AG04450 (cell line): ENCODE data around the gene USP4. TPM values are rescaled to one million over a fixed set of nuclear protein-coding genes. Genes with fewer than 3 reads are reported as not detected.

Experiments
- CTCF ChIA-PET: fragments of 300-600, 350-600 bp; formaldehyde crosslinking; extraction: SDS; loops from one replicate; lab custom pipeline; 2022; ENCODE audit warnings: antibody characterized with exemption, inconsistent platforms; lab: Charles Lee
- POLR2A ChIA-PET: fragments of 350-600 bp; formaldehyde crosslinking; extraction: SDS; loops from one replicate; lab custom pipeline; 2021; ENCODE audit warnings: antibody characterized with exemption, inconsistent platforms; lab: Yijun Ruan, JAX
- DNase-seq: peaks from one replicate; pipeline ENCODE4 v3.0.0-alpha.2; 2011; ENCODE audit warnings: low read depth, low spot score
- H3K27ac ChIP-seq: one replicate; pipeline ENCODE4 v1.5.1; 2012; ENCODE audit warnings: low read depth, low read length, control low read depth
- H3K27me3 ChIP-seq: one replicate; pipeline ENCODE4 v1.6.0; 2012; ENCODE audit warnings: low read length; ENCODE audit not compliant: control insufficient read depth, insufficient read depth
- H3K4me3 ChIP-seq: 2 replicates; pipeline ENCODE4 v1.5.1; 2011; ENCODE audit warnings: mild to moderate bottlenecking, low read depth, low read length, control low read depth
- H3K9me3 ChIP-seq: 2 replicates; pipeline ENCODE4 v1.5.1; 2012; ENCODE audit warnings: low read length; ENCODE audit not compliant: control insufficient read depth, insufficient read depth
- polyA plus RNA-seq: library from polyadenylated mRNA; depleted of rRNA; stranded (reverse); fragments of >200 nt; gene quantifications from 2 replicates; pipeline ENCODE4 v1.2.3, GENCODE V29; 2011
- TF ChIP-seq, protein P1 (sequence below): IDR thresholded peaks from 2 replicates; pipeline ENCODE4 v1.5.1; 2011; ENCODE audit warnings: low read depth, low read length, control low read depth, inconsistent platforms

Gene USP4
- polyA plus RNA-seq, 1 experiment = 80.4 TPM

DNA sequence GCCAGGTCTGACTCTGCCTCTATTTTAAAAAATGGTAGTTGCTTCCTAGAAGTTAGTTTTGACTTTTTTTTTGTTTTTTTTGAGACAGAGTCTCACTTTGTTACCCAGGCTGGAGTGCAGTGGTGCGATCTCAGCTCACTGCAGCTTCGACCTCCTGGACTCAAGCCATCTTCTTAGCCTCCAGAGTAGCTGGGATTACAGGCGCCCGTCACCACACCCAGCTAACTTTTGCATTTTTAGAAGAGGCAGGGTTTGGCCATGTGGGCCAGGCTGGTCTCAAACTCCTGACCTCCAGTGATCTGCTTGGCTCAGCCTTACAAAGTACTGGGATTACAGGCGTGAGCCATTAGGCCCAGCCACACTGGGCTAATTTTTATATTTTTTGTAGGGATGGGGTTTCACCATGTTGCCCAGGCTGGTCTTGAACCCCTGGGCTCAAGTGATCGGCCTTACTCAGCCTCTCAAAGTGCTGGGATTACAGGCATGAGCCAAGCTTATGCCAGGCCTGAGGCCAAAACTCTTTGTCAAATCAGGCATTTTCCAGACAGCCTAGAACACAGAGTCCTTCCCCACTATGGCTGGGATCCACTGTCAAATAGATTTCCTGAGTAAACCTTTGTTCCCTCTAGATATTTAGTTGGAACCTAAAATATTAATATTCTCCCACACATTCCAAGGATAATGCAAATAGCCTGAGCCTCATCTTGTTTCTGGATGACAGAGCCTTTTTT is 76.5 kb downstream of the USP4 start:
- TF ChIP-seq, protein P1, sequence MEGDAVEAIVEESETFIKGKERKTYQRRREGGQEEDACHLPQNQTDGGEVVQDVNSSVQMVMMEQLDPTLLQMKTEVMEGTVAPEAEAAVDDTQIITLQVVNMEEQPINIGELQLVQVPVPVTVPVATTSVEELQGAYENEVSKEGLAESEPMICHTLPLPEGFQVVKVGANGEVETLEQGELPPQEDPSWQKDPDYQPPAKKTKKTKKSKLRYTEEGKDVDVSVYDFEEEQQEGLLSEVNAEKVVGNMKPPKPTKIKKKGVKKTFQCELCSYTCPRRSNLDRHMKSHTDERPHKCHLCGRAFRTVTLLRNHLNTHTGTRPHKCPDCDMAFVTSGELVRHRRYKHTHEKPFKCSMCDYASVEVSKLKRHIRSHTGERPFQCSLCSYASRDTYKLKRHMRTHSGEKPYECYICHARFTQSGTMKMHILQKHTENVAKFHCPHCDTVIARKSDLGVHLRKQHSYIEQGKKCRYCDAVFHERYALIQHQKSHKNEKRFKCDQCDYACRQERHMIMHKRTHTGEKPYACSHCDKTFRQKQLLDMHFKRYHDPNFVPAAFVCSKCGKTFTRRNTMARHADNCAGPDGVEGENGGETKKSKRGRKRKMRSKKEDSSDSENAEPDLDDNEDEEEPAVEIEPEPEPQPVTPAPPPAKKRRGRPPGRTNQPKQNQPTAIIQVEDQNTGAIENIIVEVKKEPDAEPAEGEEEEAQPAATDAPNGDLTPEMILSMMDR = no peak
- ChIA-PET POLR2A (no interaction called here), CTCF (no interaction called here)
- Histone ChIP-seq H3K27ac (no peak overlapping the region), H3K9me3 (no peaks in the 10 kb centered on the region), H3K27me3 (no peaks in the 10 kb centered on the region), H3K4me3 (no peak overlapping the region)
- no peak for DNase-seq

DNA sequence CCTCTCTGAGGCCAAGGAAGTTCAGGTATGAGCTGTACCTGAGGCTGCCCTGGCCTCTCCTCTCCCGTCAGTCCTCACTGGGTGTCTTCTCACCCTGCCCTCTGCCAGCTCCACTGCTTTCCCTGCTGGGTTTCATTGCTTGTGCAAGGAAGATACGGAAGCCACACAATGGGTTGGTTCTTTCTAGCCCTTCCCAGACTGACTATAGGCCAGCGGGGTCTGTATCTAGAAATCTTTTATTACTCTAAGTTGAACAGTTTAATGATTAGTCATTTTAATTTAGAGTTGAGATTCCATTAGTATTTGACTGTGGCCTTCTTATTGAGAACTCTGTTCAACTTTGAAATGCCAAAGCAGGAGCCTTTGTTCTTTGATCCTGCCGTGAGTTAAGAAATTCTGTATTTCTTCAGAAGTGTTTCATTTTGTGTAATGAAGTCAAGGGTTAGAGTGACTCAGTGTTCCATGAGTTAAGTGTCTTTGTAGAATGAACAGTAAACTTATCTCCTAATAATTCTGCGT is 79.0 kb downstream of the USP4 start:
- Histone ChIP-seq H3K27me3 (no peaks in the 10 kb centered on the region), H3K9me3 (no peaks in the 10 kb centered on the region), H3K4me3 (no peak overlapping the region), H3K27ac (no peak overlapping the region)
- ChIA-PET CTCF (interaction anchor here (0.7 kb wide), 1 partner anchor 86 kb away, joined by 6 read pairs; no protein-coding TSS in a partner anchor), POLR2A (no interaction called here)
- no peak for DNase-seq
- TF ChIP-seq, protein P1 = no peak

DNA sequence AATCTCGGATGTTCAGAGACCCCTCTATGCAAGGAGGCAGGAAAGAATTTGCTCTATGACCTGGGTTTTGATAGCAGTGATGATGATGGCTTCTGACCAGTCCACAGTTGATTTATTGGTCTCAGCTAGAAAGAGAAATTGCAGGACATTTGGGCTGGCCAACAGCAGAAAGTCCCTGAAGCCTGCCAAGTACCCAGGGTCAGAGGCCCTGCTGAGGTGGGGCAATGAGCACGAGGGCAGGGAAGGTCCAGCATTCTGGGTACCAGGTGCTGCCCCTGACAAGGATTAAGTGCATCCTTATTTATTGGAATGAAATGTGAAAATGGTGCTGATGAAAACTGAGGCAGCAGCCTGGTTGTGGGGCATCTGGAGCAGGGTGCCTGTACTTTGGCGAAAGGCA is 82.7 kb downstream of the USP4 start:
- TF ChIP-seq, protein P1 = no peak
- no peak for DNase-seq
- Histone ChIP-seq H3K9me3 (no peaks in the 10 kb centered on the region), H3K27ac (no peak overlapping the region), H3K27me3 (no peaks in the 10 kb centered on the region), H3K4me3 (no peak overlapping the region)
- CTCF ChIA-PET = no interaction called here
- POLR2A ChIA-PET = no interaction called here

DNA sequence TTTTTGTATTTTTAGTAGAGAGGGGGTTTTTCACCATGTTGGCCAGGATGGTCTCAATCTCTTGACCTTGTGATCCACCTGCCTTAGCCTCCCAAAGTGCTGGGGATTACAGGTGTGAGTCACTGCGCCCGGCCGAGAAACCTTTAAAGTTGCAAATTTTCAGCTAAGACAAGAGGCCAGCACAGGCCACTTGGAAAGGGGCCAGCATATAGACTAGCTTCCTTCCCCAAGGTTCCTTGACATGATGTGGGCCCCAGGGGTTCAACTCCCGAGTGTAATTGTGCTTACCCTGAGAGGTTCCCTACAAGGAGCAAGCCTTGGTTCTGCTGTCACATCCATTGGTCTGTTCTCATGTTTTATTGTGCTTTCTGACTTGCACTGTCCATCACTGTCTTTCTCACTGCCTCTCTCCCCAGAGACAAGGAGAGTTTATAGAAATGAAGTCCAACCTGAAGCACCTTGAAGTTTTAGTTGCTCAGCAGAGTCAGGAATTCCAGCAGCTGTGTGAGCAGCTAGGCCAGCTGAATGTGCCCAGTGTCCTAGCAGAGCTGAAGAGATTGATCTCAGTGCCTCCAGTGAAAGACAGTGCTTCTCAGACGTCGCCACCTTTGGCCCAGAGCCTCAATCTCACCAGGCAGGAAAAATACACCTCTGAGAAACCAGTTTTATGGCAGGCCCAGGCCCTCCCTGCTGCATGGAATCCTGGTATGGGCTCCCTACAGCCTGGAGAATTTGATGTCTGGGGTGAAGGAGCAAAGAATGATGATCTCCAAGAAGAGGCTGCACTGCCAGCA is 83.9 kb downstream of the USP4 start:
- DNase-seq = no peak
- no peaks in the 10 kb centered on the region for H3K27me3 ChIP-seq
- POLR2A ChIA-PET = no interaction called here
- H3K4me3 ChIP-seq = no peak overlapping the region
- TF ChIP-seq, protein P1 = no peak
- CTCF ChIA-PET = no interaction called here
- no peak overlapping the region for H3K27ac ChIP-seq
- H3K9me3 ChIP-seq = no peaks in the 10 kb centered on the region

DNA sequence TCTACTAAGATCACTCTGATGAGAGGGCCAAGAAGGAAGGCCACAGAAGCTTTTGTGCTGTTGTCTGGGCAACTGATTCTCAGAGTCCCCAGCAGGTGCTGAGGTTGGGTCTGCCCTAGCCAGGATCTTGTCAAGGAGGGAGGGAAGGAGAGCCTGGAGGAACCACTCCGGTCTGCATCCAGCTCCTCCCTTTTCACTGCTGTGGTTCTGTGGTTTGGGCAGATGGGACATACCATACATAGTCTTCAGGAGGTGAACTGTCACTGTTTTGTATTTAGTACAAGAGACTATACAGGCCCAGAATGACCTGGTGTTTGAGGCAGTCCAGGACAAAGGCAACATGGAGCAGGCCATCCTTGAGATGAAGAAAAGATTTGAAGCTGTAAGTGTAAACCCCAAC is 84.7 kb downstream of the USP4 start:
- TF ChIP-seq, protein P1 = no peak
- Histone ChIP-seq H3K27ac (no peak overlapping the region), H3K9me3 (no peaks in the 10 kb centered on the region), H3K4me3 (no peak overlapping the region), H3K27me3 (no peaks in the 10 kb centered on the region)
- CTCF ChIA-PET = no interaction called here
- POLR2A ChIA-PET = interaction anchor here (0.7 kb wide), 1 partner anchor 84 kb away, joined by 3 read pairs; no protein-coding TSS in a partner anchor
- no peak for DNase-seq
